Fibroblast of peridontal ligament (primary cell): ENCODE measurements around the gene EI24.

Experiments used
- DNase-seq: peaks from one replicate; pipeline ENCODE4 v3.0.0-alpha.2; 2010; ENCODE audit errors: extremely low read depth

The EI24 gene

DNA sequence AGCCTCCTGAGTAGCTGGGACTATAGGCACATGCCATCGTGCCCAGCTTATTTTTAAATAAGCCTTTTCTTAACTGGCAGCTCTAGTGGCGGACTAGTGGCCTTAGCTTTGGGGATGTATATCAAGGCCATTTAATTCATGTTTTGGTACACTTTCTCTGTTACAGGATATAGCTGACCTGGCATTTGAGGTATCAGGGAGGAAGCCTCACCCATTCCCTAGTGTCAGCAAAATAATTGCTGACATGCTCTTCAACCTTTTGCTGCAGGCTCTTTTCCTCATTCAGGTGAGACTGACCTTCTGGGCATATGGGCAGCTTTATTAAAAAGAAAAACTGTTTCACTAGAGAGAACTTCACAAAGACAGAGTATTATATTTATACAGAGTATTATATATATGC lies 9.5 kb downstream of the EI24 start:
- DNase-seq, result no peak

- no peak for DNase-seq
Observed at GRCh38 chr11:125579811-125580210, 10.5 kb downstream of the EI24 start.

DNA sequence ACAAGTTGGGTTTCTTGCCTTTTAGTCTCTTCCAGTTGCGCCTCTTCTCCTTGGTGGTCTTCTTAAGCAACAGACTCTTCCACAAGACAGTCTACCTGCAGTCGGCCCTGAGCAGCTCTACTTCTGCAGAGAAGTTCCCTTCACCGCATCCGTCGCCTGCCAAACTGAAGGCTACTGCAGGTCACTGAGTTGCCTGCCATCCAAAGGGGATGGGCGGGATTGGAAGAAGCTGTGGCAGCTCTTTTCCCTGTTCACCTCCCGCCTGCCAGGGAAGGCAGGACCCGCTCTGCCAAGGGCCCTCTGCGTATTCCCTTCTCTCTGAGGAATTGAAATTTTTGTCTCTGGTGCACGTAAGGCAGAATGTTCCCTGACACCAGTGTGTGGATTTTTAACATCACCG lies 14.2 kb downstream of the EI24 start:
- no peak for DNase-seq

DNA sequence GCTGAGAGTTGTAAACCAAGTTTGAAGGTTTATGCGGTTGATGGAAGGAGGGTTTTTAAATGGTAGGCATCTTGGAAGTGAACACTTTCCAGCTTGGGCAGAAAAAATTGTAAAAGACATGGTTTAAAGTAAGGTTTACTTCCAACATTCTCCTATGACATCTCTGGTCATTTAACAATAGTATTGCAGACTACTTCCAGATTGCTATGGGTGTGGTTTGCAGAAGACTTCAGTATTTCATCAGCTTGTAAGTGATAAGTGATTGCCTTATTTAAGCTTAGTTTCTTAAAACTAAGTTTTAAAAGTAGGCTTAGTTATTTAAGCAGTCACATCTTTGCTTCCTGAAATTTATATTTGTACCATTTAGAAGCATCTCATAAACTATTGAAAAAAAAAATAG lies 16.2 kb downstream of the EI24 start:
- peak; percentile 19 for DNase-seq

- DNase-seq, result no peak
Observed at GRCh38 chr11:125586623-125587022, 17.3 kb downstream of the EI24 start.

DNA sequence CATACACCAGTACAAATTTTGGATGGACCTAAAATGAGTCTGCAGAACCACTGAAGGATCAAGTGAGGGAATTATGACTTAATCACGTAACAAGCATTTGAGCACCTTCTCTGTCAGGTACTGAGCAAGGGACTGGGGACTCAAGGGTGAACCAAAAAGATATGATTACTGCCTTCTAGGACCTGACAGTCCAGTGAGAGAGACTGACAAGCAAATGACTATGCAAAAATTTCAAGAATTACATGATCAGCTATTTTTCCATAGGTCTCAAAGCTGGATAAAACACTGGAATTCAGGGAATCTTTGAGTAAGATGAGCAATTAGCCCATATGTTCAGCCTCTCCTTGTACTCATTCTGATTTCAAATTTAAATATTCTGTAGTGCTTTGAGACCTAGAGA lies 18.2 kb downstream of the EI24 start:
- DNase-seq, result no peak

DNA sequence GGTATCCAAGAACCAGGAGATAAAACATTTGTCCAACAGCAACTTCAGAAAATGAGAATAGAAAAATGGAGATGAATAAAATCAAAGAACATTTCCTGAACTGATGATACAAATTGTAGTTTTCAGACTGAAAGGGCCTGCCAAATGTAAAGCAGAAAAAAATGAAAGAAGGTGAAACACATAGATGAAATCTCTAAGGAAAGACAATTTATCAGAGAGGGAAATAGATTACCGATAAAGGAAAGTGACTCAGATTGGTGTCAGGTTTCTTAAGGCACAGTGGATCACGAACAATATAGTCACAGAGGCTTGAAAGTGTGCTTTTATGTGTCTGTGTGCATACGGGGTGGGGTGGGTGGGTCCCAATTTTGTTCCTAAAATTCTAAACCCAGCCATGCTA lies 19.2 kb downstream of the EI24 start:
- DNase-seq, result peak; percentile 6

GRCh38 chr11:125591649-125592304 lies 22.5 kb downstream of the EI24 start:
- DNase-seq, result peak; percentile 54

DNA sequence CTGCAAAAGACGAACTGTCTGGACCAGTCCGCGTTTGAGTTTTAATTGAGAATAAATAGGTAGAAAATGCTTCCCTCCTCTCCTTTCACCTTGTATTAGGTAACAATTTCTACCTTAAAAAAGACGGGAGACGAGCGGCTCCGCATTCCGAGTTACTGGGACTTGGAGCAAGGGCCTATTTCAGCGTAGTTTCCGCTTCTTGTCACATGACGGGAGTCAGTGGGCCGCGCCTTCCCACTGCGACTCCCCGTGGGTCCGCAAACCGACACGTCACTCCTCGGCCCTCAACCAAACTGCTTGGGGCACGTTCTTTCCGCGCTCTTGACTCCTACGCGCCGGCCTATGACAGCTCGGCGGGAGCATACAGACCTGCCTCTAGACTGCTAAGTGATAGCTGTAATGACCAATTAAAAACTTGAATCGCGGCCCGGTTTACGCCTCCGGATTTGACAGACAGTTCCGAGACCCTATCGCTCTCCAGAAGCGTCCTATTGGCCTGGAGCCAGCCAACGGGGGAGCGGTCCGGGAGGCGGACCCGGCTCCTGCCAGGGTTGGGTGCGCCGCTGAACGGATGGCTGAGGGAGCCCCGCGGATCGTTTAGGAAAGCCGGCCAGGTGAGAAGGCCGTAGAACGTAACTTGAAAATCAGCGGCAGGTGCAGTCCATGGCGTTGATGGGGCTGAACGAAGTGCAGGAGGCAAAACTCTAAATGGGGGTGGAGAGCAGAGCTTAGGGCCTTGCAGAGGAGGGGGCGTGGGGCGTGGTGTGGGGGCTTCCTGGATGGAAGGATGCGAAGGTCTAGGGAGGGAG lies 23.2 kb downstream of the EI24 start, which contains the start of gene STT3A:
TSS of gene STT3A (plus strand) at position 548 of the 809 bp plus-strand sequence. CDS start 3,064 bp downstream, outside the sequence.
- DNase-seq, result peak; percentile 100

- DNase-seq, result peak; percentile 44
Observed at GRCh38 chr11:125593114-125593820, 24.0 kb downstream of the EI24 start.

GRCh38 chr11:125594958-125595357 lies 25.7 kb downstream of the EI24 start:
- DNase-seq, result no peak

GRCh38 chr11:125600663-125601062 lies 31.4 kb downstream of the EI24 start:
- no peak for DNase-seq

DNA sequence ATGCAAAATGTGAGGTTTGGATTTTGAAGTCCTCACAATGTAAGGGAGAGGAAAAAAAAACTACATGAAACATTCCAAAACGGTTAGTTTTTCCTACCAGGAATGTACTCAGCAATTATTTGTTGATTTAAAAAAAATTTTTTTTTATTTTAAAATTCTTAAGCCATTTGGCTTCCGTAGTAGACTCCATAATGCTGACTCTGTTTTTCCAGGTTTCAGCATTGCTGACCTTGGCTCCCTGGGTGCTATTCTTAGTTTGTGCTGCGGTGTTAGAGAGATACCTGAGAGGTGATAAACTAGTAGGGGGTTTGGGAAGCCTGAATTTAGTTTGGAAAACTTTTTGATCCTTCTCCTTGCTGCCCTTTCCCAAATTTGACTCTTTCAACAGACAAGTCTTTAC lies 33.9 kb downstream of the EI24 start:
- peak; percentile 11 for DNase-seq

DNA sequence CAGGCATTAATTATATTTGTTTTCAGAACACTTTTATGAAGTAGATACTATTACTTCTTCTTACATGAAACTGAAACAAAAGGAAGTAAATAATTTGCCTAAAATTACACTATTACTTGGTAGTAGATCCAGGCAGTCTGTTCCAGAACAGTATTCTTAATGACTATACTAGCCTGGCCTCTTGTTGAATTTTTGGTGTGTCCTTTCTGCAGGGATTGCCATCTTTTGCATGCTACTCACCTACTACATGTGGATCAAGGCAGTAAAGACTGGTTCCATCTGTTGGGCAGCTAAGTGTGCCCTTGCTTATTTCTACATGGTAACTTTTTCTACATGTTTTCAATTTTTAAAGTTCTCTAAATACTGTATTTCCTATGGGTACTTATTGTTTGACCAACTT lies 36.1 kb downstream of the EI24 start:
- DNase-seq, result no peak

DNA sequence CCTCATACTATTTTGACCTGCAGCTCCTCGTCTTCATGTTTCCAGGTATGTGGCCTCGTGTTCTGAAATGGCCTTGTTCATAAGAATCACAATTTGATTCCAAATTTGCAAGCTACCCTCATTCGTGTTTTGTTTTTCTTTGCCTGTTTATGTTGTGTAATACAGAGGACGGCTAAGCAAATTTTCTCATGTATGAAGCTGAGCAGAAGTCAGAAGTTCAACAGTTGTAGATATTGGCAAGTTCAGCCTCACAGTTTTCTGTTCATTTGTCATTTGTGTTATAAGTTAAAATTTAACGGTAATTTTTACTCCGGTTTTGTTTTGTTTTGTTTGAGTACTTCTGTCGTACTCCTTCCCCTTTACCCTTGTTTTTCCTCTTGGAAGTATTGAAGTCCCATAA lies 40.3 kb downstream of the EI24 start:
- no peak for DNase-seq

DNA sequence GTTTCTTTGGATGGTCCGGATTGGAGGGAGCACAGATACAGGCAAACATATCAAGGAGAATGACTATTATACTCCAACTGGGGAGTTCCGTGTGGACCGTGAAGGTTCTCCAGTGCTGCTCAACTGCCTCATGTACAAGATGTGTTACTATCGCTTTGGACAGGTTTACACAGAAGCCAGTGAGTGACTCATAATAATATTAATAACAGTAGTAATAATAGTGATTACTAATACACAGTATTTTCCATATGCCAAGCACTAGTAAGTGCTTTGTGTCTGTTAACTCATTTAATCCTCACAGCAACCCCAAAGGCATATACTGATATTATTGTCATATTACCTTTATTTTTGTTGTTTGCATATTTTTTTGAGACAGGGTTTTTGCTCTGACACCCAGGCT lies 49.1 kb downstream of the EI24 start:
- DNase-seq, result no peak

- peak; percentile 65 for DNase-seq
Observed at GRCh38 chr11:125621995-125622394, 52.7 kb downstream of the EI24 start.

DNA sequence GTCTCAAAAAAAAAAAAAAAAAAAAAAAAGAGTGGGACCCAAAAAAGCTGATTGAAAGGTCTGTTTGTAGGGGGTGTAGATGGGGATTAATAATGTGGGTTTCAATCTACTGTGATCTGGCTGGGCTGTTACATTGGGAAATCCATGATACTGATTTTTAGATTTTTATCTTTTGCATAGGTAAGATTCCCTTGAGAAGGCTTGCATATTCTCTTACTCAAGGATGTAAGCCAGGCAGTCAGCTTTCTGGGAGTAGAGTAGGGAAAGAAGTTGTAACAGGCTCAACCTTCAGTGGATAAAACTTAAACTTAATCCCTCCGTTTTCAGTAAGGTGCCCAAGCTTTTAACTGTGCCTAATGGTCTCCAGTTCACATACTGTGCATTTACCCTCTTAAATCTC lies 53.8 kb downstream of the EI24 start:
- no peak for DNase-seq

GRCh38 chr11:125624756-125625213 lies 55.5 kb downstream of the EI24 start, which contains the start of gene CHEK1:
TSS of gene CHEK1 (plus strand) at chr11:125625163. CDS start at chr11:125626769, 1,606 bp downstream.
- no peak for DNase-seq

DNA sequence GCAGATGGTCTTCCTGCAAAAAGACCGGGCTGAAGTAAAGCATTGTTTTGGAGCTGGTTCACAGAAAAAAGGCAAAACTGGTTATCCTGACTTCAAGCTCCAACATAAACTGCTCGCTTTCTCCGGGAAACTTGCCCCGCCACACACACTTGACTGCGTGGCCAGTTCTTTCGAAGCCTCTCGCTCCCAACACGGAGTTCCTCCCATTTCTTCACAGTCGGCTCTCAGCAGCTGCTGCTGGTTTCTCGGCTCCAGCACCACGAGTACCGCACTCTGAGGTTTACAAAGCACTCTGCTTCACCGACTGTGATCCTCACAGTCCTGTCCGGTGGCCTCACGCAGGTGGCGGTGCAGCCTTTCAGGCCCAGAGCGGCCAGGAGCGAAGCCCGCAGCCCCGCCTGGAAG lies 56.0 kb downstream of the EI24 start:
- DNase-seq, result peak; percentile 61

DNA sequence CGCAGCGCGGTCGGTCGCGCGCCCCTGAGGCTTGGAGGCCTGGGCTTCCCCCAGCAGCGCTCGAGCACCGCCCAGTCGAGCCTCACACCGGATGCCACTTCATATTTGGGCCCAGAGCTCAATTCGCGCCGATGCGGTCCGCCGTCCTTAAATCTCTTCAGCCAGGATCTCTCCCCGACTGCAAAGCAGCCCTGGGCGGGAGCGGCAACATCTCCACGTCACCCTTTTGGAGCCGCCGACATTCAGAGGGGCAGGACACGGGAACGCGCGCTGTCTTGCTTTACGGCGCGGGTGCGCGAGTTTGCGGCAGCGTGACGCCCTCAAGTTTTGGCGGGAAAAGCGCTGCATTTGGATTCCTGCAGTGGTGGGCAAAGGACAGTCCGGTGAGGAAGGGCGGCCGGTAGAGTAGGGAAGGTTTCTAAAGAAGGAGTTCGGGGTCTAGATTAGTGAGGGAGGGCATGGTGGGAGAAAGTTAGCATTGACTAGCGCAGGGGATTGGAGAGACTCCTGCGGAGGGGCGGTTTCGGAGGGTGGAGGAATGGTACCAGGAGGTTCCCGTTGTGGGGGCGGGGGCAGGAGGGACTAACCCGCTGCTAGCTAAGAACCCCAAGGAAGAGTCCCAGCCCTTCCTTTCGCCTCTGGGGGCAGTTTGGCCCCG lies 56.5 kb downstream of the EI24 start:
- peak; percentile 86 for DNase-seq
